Uterus (tissue), 2 donors: ENCODE data around the gene MANEAL.

ENCODE experiments used
- CTCF ChIP-seq, 4 experiments: fragments of 200-600 bp in 2 of 4; fragments of 450-650 bp in 2 of 4; sonication (generic) in 2 of 4; IDR thresholded peaks; one replicate each; pipeline ENCODE4 v1.5.1; 2016 to 2019; ENCODE audit warnings: antibody characterized with exemption in 4 of 4, mild to moderate bottlenecking in 2 of 4, moderate library complexity in 1 of 4
- POLR2A ChIP-seq, 2 donors: fragments of 450-650 bp; IDR thresholded peaks; one replicate each; pipeline ENCODE4 v1.6.1; 2016; ENCODE audit warnings: antibody characterized with exemption in 2 of 2, mild to moderate bottlenecking in 1 of 2, moderate library complexity in 1 of 2

DNA sequence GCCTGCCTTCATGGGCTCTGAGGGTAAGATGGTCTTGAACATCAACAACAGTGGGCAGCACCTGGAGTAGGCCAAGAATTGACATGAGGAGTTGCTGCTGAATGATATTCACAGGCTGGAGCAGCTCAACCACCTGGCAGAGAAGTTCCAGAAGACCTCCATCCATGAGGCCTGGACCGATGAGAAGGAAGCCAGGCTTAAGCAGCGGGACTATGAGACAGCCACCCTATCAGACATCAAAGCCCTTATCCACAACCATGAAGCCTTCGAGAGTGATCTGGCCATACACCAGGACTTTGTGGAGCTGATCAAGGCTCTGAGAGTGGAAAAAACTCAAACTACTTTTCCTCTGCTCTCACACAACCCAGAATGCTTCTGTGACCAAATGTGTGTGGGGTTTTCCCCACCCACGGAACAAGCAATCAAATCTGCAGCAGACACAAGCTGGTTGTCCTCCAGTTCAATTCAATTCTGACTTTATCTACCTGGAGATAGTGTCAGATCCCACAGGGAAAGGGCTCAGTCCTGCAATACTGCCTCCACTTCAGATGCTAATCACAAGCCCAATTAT lies 16.6 kb upstream of the MANEAL start:
- TF ChIP-seq CTCF (IDR thresholded peaks at IDR 0.05) (no peak), POLR2A (IDR thresholded peaks at IDR 0.05) (no peak)
